HG03439 (cell line): ENCODE results near the gene AACS.
"Not testable (repeated sequence)": the region's sequence is repeated elsewhere in the genome, so short reads cannot be mapped to it uniquely, and the experiment has no call there.

Source experiments
- ATAC-seq: cut with Tn5 transposase; IDR thresholded peaks from one replicate; pipeline ENCODE4 v1.9.1; 2021; ENCODE audit warnings: mild to moderate bottlenecking, moderate library complexity; ENCODE audit not compliant: unreplicated experiment

The AACS gene

DNA sequence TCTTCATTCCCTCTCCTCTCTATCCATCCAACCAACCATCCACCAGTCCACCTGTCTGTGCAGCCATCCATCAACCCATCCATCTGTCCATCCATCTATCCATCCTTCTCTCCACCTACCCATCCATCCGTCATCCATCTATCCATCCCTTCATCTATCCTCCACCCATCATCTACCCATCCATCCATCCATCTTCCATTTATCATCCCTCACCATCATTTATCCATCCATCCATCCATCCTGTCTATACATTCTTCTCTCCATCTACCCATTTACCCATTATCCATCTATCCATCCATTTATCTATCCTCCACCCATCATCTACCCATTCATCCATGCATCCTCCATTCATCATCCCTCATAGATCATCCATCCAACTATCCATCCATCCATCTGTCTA, 24.4 kb downstream of the AACS start:
- no peak for ATAC-seq

DNA sequence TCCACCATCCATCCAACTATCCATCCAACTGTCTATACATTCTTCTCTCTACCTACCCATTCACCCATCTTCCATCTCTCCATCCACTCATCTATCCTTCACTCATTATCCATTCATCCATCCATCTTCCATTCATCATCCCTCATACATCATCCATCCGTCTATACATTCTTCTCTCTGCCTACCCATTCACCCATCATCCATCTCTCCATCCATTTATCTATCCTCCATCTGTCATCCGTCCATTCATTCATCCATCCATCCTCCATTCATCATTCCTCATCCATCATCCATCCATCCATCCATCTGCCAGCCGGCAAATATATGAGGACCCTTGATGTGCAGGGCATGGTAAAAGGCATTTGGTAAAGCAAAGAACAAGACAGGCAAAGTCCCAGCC, 25.2 kb downstream of the AACS start:
- ATAC-seq, result no peak

DNA sequence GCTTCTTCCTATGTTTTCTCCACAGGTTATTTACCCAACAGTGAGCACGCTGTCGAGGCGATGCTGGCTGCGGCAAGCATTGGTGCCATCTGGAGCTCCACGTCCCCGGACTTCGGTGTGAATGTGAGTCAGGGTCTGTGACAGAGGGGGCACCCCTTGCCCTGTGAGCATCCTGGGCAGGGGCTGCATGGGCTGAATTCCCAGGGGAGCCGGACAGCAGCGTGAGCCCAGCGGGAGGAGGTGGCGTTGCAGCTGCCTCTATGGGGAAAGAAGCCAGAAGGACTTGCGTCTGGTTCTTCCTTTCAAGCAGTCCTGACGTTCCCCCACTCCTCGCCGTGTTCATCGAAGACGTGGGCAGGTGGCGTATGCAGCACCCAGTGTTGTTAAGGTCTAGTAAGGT, 26.2 kb downstream of the AACS start:
- no peak for ATAC-seq

DNA sequence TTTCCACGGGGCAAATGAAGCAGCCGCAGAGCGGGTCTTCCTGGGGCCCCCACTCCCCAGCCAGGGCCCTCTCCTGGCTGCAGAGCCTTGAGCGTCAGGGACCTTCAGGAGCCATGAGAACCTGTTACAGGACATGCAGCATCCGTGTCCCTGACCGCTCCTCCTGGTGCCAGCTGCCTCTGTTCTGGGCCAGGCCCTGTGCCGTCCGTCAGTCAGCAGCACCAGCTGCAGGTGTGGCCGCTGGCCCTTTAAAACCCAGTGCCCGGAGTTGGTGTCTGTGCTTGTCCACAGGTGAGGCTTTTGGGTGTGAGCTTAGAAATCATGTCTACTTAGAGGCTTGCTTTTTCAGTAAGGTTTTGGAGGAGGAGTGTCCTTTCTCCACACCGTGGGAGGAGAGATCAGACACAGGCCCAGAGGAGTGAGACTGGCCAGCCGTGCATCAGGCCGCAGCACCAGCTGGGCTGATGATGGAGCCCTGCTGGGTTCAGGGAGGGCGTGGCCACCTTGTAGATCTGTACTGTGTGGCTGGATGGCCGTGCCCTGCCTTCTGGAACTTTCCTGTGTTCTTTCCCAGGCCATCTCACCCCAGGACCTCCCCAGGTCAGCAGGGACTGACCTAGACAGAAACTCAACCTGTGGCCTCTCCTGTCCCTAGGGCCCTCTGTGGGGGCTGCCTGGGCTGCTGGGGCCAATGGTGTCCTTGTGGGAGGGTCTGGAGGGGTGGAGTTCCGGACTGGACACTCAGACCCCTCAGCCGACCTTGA, 27.1 kb downstream of the AACS start:
- ATAC-seq, result no peak

DNA sequence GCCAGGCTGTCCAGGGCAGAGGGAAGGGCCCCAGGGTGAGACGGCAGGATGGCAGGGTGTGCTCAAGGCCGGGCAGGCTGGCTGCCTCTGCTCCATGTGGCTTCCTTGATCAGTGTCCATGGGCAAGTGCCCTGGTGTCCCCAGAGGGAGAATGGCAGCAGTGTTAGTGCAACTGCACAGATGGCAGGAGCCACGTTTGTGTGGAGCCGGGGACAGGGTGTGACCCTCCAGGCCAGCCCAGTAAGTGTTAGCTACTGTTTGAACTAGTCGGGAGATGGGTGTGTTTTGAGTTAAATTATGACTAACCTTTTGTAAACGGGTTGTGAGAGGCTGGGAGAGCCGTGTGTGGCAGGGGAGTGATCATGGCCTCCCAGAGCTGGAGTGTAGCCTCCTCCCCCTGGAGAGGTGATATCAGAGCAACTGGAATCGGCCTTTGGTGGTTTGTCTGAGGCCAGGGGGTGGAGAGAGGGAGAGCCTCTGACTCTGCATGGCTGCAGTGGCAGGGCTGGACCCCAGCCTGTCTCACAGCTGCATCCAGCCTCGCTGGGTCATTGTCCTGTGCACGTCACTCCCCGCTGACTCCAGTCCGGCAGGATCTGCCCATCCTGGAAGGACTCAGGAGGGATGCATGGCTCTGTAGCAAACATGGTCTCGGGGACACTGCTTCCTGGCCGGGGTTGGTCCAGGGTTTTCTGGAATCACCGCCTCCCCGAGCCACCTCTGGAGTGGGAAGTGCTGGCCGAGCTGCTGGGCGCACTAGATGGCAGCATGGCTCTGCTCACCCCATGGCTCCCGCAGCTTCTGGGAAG, 27.8 kb downstream of the AACS start:
- no peak for ATAC-seq

DNA sequence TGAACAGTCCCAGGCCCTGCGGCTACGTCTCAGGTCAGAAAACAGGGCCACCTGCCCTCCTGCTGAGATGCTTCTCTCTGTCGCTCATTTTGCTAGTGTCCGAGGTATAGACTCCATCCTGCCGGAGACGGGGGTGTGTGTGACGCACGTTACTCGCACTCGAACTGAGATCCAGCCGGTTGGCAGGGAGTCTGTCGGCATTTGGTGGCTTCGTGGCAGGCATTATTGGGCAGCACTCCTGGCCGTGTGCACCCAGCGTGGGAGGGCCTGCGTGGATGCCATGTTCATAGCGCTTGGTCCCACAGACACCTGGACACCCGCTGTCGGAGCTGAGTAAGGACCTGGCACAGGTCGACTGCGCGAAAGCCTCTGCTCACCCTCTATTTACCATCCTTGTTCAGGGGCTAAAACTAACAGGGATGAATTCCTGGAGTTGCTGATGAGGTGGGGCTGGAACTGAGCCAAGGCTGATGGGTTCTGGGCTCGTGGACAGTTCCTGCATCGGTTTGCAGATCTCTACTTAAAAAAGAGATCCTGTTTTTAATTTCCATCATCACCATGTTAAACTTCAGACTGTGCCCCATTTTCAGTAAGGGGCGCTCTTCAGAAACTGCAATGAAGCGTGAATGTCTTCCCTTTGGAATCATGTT, 28.6 kb downstream of the AACS start:
- no peak for ATAC-seq

DNA sequence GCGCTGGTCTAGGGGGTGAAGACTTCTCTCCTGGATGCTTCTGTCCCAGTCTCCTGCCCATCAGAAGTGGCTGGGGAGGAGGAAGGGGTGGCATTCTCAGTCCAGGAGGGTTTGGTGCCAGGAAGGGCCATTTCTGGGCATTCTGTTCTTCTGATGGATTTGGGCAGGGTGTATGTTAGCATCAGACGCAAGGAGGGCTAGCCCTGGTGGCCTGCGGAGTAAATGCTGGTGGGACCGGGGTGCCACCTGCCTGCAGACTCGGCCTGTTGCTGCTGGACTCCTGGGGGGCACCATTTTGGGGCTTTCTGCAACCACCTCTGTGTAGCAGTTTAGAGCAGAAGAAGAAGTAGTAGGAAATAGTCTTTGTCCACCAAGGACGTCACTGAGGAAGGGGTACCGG, 31.7 kb downstream of the AACS start:
- ATAC-seq, result no peak

DNA sequence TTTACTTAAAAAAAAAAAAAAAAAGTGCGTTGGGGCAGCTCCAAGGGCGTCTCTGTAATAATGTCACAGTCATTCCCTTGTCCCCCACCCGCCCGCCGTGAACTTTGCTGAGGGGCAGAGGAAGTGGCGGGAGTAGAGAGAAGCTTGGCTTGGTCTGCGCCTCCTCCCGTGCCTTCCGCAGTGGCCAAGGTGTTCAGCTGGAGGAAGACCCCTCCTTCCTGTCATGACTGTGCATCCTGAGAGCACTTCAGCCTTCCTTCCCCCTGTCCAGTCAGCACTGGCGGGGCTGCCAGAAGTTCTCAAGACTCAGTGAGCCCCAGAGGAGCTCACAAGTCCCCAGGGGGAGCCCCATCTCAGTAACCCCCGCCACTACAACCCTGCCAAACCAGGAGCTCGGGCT, 32.2 kb downstream of the AACS start:
- ATAC-seq, result no peak

DNA sequence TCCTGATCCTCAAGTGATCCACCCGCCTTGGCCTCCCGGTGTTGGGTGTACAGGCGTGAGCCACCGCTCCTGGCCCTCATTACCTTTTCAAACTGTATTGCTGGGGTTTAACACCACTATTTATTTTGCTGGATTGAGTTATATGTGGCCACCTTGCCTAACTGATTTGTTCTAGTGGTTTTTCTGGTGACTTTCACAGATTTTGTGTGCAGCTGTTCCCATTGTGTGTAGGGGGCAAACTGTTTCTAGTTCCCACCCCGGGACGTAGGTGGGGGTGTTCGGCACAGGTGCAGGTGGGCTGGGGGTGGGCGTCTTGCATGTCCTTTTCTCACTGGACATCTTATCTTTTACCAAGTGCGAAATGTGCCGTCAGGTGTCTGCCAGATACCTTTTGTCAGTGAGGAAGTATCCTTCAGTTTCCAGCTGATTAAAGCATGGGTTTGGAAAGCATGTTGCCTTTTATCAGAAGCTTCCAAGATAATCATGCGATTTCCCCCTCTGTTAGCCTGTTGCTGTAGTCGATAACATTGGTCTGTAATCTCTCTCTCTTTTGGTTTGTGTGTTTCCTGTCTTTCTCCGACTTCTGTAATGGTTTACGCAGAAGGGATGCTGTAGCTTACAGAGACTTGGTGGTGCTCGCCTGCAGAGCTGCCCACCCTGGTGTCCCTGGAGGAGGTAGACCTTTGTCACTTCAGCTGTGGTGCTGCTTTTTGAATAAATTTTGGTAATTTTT, 33.6 kb downstream of the AACS start:
- no peak for ATAC-seq

DNA sequence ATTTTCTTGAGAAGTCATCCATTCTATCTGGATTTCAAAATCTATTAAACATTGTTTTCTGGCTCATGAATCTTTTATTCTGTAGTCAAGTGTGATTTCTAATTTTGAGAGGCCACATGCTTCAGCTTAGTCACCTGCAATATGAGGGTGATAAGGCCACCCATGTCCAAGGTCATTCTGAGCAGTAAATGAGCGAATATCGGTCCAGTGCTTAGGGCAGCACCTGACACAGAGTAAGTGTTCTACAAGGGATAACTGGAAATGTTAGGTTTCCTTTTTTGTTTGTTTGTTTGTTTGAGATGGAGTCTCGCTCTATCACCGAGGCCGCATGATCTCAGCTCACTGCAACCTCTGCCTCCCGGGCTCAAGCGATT, 34.2 kb downstream of the AACS start:
- no peak for ATAC-seq

DNA sequence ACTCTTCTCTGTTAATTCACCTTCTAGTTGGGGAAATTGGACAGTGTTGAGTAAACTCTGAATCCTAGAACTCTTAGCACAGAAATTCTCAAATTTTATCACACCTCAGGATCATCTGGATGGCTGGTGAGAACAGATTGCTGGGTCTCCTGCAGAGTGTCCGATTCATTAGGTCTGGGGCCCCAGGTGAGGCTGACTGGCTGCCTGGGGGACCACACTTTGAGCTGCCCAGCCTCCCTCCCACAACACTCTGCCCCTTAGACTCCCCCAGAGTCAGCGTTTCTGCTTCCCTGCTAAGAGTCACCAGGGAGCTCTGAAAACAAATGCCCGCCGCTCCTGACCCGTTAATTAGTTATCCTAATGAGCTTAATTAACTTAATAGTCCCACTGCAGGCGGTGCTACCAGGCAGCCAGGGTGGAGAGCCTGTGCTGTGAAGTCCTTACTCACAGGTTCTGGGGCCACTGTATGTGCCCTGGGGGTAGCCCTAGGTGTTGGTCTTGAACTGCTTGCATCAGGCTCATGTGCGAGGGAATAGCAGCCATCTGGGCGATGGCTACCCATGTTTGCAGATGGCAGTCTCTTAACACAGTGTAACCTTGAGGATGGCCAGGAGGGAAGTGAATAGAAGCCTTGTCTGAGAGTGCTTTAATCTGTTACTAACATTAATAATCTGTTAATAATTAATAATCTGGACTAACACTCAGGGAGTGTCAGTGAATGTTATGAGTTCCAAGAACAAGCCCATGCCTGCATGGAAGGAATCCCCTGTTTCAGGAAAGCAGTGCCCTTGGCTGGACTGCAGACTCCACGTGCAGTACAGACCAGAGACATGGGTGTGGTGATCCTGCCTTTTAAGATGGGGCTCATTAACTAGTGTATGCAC, 35.6 kb downstream of the AACS start:
- no peak for ATAC-seq

DNA sequence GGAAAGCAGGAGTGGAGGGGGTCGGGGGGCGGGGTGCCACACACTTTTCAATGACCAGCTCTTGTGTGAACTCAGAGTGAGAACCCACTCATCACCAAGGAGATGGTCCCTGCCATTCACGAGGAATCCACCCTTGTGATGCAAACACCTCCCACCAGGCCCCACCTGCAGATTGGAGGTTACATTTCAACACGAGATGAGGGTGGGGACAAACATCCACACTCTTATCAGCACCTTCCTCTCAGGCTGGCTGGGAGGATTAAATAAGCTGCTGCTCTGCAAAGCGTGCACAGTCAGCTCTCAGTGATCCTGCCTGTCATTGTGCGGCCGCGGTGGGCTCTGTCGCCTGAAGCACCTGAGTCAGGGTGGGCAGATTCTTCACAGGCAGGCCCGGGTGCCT, 39.7 kb downstream of the AACS start:
- no peak for ATAC-seq

DNA sequence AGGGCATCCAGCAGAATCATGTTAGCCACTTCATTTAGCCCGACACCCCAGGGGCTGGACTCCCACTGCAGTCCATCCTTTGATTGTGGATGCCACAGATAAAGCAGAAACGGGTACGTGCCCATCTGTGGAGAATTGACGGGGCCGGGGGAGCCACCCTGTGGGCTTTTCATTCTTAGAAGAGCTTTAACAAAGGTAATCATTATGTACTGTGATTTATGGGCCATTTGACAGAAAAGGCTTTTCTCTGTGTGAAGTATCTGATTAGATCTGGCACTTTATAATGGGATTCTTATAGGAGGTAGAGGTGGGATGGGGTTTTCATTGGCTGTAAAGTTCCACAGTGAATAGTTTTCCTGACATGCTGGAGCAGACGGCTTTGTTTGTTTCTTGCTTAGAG, 40.4 kb downstream of the AACS start:
- no peak for ATAC-seq

DNA sequence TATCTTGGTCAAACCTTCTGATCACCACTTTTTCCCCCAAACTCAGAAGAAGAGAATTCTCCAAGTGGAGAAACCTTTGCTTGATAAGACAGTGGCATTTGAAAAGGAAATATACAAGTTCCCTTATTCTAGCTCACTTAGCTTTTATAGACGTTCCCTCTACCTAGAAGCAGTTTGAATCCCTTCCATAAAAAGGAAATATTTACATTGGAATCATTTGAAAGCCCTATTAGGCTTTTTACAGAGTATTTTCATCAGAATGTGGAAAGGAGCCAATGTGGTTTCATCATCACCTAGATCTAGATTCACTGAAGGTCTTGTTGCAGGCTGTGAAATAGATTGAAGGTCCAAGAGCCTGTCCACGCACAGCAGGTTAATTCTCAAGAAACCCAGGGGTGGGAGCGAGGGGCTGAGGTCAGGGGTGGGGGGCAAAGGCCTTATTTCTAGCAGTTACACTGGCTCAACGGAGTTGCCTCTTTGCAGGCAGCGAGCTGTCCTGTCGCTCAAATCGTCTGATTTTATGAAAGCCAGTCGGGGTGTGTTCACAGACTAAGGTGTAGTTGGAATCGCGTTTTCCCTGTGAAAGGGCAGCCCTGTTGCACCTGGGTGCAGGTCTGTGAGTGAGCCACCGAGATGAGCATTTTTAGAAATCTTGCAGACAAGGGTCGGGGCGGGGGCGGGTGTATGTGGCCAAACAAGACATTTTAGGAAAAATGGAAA, 45.6 kb downstream of the AACS start:
- ATAC-seq, result no peak

DNA sequence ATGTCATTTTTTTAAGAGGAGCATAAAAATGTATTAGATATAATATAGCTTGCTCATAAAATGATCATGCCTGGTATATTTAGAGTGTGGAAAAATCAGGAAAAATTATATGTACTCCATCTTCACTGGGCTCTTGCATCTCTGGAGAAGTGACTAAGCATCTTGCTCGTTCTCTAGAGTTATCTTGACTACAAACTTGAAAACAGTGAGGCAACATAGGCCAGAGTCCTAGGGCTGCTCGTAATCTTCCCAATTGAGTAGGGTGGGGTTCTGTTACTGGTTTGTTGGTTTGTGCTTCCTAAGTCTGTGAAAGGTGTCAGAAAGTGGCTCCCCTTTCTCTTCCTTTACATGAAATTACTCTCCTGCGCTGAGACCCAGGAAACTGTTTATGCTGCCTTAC, 46.2 kb downstream of the AACS start:
- ATAC-seq, result no peak

DNA sequence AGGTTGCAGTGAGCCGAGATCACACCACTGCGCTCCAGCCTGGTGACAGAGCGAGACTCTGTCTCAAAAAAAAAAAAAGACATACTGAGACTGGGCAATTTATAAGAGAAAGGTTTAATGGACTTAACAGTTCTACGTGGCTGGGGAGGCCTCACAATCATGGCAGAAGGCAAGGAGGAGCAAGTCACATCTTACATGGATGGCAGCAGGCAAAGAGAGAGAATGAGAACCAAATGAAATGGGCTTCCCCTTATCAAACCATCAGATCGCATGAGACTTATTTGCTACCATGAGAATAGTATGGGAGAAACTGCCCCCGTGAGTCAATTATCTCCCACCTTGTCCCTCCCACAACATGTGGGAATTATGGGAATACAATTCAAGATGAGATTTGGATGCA, 47.4 kb downstream of the AACS start:
- not testable (repeated sequence) for ATAC-seq

DNA sequence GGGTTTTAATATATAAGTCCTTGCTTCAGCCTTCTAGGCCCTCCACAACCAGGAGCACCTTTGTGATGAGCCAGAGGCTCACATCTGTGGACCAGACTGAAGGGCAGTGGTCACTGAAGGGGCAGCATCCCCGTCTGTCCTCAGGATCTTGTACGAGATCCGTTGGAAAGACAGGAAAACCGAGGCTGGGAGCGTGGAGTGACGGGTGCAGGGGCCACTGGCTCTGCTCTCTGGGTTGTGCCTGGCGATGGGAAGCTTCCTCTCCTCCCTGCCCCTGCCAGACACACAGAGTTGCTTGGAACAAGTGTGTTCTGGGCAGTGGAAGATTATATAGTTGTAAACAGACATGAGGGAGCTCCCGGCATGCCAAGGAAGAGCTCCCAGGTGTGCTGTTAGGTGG, 48.0 kb downstream of the AACS start:
- no peak for ATAC-seq

DNA sequence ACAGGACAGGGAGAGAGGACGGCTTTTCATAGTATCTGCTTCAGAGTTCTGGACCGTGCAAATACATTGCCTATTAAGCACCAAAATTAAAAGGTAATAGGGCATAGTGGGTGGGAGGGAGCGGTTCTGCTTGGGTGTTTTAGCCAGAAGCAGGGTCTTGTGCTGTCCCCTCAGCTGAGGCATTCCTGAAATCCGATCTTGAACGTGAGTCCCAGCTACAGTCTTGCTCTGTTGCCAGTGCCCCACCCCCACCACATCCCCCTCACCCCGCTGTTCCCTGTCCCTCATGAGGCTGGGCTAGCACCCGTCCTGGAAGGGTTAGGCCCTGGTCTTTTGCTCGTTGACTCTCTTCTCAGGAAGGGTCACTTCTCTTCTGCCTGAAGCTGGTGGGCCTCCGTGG, 48.6 kb downstream of the AACS start:
- no peak for ATAC-seq

DNA sequence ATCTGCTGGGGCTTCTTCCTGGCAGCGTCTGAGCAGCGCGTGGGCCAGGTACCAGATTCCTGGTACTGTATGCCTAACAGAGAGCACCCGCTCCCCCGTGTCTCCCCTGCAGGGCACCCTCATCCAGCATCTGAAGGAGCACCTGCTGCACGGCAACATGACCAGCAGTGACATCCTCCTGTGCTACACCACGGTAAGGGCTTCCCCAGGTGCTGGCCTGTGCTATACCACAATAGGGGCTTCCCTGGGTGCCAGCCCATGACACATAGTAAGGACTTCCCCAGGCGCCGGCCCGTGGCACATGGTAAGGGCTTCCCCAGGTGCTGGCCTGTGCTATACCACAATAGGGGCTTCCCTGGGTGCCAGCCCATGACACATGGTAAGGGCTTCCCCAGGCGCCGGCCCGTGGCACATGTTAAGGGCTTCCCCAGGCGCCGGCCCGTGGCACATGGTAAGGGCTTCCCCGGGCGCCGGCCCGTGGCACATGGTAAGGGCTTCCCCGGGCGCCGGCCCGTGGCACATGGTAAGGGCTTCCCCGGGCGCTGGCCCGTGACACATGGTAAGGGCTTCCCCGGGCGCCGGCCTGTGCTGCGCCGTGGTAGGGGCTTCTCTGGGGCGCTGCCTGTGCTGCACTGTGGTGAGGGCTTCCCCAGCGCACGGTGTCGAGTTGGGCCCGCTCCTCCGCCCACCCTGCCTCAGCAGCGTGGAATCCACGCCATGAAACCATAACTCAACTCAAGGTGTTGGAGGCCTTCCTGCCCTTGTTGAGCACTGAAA, 49.3 kb downstream of the AACS start:
- ATAC-seq, result peak; percentile 56
